GM21515 (cell line): Measurements from ENCODE around the gene FBL.

Experiments used
- ATAC-seq: cut with Tn5 transposase; IDR thresholded peaks from one replicate; pipeline ENCODE4 v1.9.1; 2021; ENCODE audit not compliant: unreplicated experiment

The FBL gene

GRCh38 chr19:39843919-39844793 lies 2.0 kb downstream of the FBL start:
- no peak for ATAC-seq

- no peak for ATAC-seq
Observed at GRCh38 chr19:39842693-39843435, 3.3 kb downstream of the FBL start.

- ATAC-seq = no peak
Observed at GRCh38 chr19:39841041-39841440, 5.1 kb downstream of the FBL start.

- no peak for ATAC-seq
Observed at GRCh38 chr19:39840492-39840891, 5.7 kb downstream of the FBL start.

GRCh38 chr19:39839678-39840327 lies 6.4 kb downstream of the FBL start:
- ATAC-seq = no peak

- ATAC-seq = no peak
Observed at GRCh38 chr19:39838569-39838968, 7.6 kb downstream of the FBL start.

- ATAC-seq = no peak
Observed at GRCh38 chr19:39837978-39838377, 8.2 kb downstream of the FBL start.

- ATAC-seq = no peak
Observed at GRCh38 chr19:39834287-39834841, 11.8 kb downstream of the FBL start.

GRCh38 chr19:39833464-39834286 lies 12.5 kb downstream of the FBL start, which contains the start of gene DYRK1B:
Gene DYRK1B, minus strand, starts transcription at chr19:39834162. Its CDS starts 2,295 bp downstream, at chr19:39831867.
- peak; percentile 82 for ATAC-seq

GRCh38 chr19:39833160-39833463 lies 13.1 kb downstream of the FBL start:
- no peak for ATAC-seq

GRCh38 chr19:39832341-39833083 lies 13.7 kb downstream of the FBL start:
- ATAC-seq = no peak

GRCh38 chr19:39831679-39832078 lies 14.5 kb downstream of the FBL start:
- no peak for ATAC-seq

- ATAC-seq = no peak
Observed at GRCh38 chr19:39830847-39831246, 15.3 kb downstream of the FBL start.

- ATAC-seq = no peak
Observed at GRCh38 chr19:39830406-39830805, 15.8 kb downstream of the FBL start.

GRCh38 chr19:39829702-39830275 lies 16.4 kb downstream of the FBL start:
- no peak for ATAC-seq

GRCh38 chr19:39828654-39829032 lies 17.5 kb downstream of the FBL start:
- ATAC-seq = no peak

GRCh38 chr19:39828015-39828653 lies 18.0 kb downstream of the FBL start:
- no peak for ATAC-seq

- no peak for ATAC-seq
Observed at GRCh38 chr19:39827216-39827615, 19.0 kb downstream of the FBL start.

GRCh38 chr19:39826311-39826945 lies 19.8 kb downstream of the FBL start:
- no peak for ATAC-seq
